NOMO-1 (cell line): Measurements from ENCODE around the gene NTHL1.

Source experiments
- DNase-seq, 2 experiments: peaks; one replicate each; lab custom pipeline; 2025; ENCODE audit not compliant: unreplicated experiment in 2 of 2; lab: John Stamatoyannopoulos, UW

Gene NTHL1

DNA sequence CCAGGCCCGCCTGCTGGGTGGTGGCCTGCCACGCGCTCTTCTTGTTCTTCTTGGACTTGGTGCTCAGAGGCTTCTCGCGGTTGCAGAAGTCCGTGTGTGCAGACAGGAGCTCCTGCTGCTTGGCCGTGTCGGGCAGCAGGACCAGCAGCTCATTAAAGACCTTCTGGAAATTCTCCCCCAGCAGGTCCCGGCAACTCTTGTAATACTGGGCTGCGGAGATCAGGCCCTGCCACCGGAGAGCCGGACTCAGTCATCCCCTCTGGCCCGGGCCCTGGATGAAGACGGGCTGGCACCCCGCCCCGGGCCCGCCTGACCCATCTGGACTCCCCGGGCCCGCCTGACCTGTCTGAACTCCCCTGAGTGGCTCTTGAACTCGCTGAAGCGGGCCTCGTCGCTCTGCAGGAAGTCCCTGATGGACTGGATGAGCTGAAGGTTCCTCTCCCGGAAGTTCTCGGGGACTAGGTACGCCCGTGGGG, 49.2 kb downstream of the NTHL1 start:
- no peak for DNase-seq

DNA sequence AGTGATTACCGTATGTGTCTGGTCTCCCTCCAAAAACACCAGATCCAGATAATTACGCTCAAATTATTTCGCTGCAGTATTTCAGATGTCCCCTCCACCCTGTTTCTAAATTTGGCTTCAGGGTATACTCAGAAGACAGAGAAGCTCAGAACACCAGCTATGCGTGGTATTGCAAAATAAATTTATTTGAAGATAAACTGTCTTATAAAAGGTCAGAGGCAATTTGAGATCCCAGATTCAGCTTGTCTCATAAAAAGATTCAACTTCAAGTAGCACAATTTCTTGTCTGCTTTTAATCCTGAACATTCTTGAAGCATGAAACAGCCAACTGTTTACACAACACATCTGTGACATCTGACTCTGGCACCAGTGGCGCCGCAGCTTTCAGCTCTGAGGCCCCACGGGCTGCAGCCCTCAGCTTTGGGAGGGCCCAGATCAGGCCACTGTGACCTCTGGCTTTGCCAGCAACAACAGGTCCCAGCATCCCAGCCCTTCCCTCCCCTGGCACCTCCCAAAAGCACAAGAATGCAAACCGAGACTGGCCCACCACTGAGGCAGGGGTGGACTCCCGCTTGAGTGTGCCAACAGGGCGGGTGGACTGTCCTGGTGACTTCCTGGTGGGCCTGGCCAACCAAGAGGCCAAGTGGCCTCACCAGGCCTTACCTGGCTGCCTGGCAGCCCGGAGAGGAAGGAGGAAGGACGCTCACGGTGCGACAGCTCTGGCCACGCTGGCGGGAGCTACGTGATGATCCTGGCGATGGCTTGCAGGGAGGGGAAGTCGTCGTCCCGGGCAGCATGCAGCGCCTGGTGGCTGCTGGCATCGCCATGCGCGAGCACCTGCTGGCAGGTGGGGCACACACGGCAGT, 49.9 kb downstream of the NTHL1 start:
- no peak for DNase-seq

DNA sequence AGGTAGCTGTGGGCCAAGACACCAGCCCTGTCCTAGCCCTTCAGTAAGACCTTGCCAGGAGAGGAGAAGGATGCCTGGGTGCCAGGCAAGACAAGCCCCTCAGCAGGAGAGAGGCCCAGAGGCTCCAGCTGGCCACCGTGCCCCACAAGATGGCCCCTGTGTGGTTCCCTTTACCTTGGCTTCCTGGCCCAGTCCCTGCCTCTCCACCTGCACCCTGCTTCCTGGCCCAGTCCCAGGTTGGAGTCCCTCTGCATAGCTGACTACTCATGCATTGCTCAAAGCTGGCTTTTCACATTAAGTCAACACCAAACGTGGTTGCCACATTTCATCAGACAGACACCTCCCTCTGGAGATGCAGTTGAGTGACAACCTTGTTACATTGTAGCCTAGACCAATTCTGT, 53.9 kb downstream of the NTHL1 start:
- no peak for DNase-seq

DNA sequence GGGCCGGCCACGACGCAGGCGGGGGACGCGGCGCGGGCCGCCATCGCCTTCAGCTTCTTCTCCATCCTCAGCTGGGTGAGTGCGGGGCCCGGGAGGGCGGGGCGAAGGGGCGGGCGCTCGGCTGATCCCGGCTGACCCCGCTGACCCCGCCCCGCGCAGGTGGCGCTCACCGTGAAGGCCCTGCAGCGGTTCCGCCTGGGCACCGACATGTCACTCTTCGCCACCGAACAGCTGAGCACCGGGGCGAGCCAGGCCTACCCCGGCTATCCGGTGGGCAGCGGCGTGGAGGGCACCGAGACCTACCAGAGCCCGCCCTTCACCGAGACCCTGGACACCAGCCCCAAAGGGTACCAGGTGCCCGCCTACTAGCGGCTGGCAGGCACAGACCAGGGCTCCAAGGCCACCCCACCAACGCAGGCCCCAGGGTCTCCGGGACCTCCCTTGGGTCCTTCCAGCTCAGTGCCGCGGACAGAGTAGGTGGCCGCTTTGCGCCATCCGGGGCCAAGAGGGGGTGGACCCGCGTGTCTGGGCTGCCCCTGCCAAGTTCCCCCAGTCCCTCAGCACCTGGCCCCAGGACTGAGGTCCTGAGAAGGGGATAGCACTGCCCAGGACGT, 54.8 kb downstream of the NTHL1 start:
- no peak for DNase-seq

DNA sequence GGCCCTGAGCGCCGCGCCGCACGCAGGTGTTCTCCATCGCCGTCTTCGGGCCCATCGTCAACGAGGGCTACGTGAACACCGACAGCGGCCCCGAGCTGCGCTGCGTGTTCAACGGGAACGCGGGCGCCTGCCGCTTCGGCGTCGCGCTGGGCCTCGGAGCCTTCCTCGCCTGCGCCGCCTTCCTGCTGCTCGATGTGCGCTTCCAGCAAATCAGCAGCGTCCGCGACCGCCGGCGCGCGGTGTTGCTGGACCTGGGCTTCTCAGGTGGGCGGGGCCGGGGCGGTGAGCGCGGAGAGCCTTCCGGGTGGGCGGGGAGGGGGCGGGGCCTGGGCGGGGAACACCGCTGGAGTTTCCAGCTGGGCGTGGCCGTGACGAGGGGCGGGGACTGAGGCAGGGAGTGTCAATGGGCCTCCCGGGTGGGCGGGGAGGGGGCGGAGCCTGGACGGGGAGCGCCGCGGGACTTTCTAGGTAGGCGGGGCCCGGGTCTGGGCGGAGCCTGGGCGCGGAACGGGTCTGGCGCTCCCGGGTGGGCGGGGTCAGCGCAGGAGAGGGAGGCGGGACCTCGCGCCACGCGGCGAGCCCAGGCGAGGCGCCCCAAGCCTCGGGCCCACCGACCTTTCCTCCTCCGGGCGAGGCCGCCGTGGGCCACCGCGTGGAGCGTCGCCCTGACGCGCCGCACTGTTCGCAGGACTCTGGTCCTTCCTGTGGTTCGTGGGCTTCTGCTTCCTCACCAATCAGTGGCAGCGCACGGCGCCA, 55.5 kb downstream of the NTHL1 start:
- DNase-seq, result peak; percentile 73 to 88

DNA sequence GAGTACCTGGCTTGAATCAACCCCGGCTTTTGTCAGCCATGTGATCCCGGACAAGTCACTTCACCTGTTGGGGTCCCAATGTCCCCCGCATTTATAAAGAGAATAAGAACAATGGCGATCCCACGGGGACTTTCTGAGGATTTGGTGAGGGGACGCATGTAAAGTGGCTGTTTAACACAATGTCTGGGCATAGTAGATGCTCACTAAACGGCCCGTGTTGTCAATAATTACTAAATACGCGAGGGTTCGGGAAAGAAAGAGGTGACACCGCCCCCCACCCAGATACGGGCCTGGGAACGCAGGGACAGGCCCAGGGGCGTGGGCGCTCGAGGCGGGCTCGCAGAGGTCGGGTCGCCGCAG, 56.1 kb downstream of the NTHL1 start:
- DNase-seq, result no peak

DNA sequence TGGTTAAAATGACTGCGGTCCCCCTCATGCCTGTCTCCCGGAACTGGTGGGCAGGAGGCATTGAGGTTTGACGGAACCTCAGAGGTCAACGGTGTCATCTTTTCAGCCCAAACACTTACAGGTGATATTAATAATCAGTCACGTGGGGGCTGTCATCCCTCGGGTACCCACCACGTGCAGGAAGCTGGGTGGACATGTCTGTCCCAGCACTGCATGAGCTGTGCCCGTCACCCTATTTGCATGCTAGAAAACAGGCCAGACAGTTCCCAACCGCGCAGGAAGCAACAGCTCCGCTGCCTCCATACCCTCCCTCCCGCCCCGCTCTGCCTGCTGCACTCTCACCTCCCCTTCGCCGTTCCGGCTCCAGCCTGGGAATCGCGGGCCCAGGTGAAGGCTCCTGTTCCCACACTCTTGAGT, 56.5 kb downstream of the NTHL1 start:
- no peak for DNase-seq

DNA sequence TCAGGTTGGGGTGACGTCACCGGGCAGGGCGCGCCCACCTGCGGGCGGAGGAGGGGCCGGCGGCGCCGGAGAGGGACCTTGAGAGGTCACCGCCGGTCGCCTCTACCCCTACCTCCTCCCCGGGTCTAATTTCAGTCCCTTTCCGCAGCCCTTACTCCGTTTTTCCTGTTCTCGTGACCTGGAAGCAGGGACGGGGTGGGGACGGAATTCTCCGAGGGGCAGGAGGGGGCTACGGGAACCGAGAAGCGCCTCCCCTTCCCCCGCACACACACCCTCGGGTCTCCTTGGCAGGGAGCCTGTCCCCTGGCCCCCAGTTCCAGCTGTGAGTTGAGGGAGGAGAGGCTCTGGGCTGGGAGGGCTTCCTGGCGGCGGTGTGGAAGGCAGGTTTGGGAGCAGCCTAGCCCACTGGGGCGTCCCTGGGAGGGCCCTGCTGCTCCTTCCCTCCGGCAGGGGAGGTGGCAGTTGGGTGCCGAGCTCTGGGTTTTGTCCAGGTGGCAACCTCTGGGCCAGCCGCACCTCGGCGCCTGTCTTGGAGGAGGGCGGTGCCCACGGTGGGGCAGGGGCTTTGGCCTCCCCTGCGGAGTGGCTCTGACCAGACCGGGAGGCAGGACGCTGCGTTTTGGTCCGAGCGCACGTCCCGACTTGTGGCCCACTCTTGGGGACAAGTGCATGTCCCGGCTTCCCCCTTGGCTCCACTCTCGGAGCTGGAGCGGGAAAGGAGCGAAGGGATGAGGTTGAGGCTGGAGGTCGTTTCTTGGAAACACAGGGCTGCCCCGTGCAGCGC, 57.1 kb downstream of the NTHL1 start:
- no peak for DNase-seq

DNA sequence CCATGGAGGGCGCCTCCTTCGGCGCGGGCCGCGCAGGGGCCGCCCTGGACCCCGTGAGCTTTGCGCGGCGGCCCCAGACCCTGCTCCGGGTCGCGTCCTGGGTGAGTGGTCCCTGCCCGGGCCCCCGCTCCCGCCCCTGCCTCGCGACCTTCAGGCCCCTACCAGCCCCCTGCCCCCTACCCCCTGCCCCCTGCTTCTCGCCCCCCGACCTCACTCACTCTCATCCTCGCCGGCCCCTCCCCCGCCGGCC, 57.6 kb downstream of the NTHL1 start:
- DNase-seq, result no peak
